Epidermal melanocyte (primary cell): ENCODE results near the gene DYRK3.

Source experiments
- DNase-seq: peaks from one replicate; pipeline ENCODE4 v3.0.0; 2011; ENCODE audit warnings: low spot score; ENCODE audit not compliant: insufficient read length

Gene DYRK3

GRCh38 chr1:206660136-206660535 is 24.8 kb downstream of the DYRK3 start:
- no peak for DNase-seq

- DNase-seq, result no peak
These were observed 26.0 kb downstream of the DYRK3 start for GRCh38 chr1:206661161-206661820.

GRCh38 chr1:206662396-206663092 is 27.2 kb downstream of the DYRK3 start:
- DNase-seq, result no peak

GRCh38 chr1:206663362-206663761 is 28.0 kb downstream of the DYRK3 start:
- DNase-seq, result no peak

GRCh38 chr1:206663832-206664652 is 28.7 kb downstream of the DYRK3 start:
- DNase-seq, result peak; percentile 68

- no peak for DNase-seq
These were observed 29.4 kb downstream of the DYRK3 start for GRCh38 chr1:206664740-206665139.

- no peak for DNase-seq
These were observed 30.8 kb downstream of the DYRK3 start for GRCh38 chr1:206666031-206666561.

GRCh38 chr1:206666954-206667665 is 31.8 kb downstream of the DYRK3 start:
- no peak for DNase-seq

- DNase-seq, result no peak
These were observed 33.0 kb downstream of the DYRK3 start for GRCh38 chr1:206668351-206668750.

GRCh38 chr1:206668874-206669410 is 33.6 kb downstream of the DYRK3 start:
- no peak for DNase-seq

- no peak for DNase-seq
These were observed 36.8 kb downstream of the DYRK3 start for GRCh38 chr1:206672011-206672688.

GRCh38 chr1:206672844-206673758 is 37.8 kb downstream of the DYRK3 start:
- no peak for DNase-seq

- DNase-seq, result no peak
These were observed 38.9 kb downstream of the DYRK3 start for GRCh38 chr1:206674236-206674635.

- DNase-seq, result no peak
These were observed 39.4 kb downstream of the DYRK3 start for GRCh38 chr1:206674745-206675175.

GRCh38 chr1:206676499-206676898 is 41.2 kb downstream of the DYRK3 start:
- DNase-seq, result no peak

- DNase-seq, result no peak
These were observed 43.2 kb downstream of the DYRK3 start for GRCh38 chr1:206678490-206678889.

- DNase-seq, result no peak
These were observed 44.4 kb downstream of the DYRK3 start for GRCh38 chr1:206679738-206680211.

GRCh38 chr1:206680279-206680678 is 44.9 kb downstream of the DYRK3 start:
- peak; percentile 77 for DNase-seq

GRCh38 chr1:206681359-206681758 is 46.0 kb downstream of the DYRK3 start:
- DNase-seq, result no peak
